BE2C (cell line): ENCODE measurements around the gene LHFPL4.
A peak's percentile ranks its signal among the peaks of the same experiment; 100 is the strongest.

Experiments
- DNase-seq: peaks from one replicate; pipeline ENCODE4 v3.0.0-alpha.2; 2020
- H3K27me3 ChIP-seq: fragments of 250-450 bp; sonication (Bioruptor Pico); 2 replicates; pipeline ENCODE4 v1.5.1; 2020; ENCODE audit warnings: mild to moderate bottlenecking
- H3K36me3 ChIP-seq: fragments of 250-450 bp; sonication (Bioruptor Pico); 2 replicates; pipeline ENCODE4 v1.5.1; 2020; ENCODE audit warnings: mild to moderate bottlenecking
- H3K4me1 ChIP-seq: fragments of 250-450 bp; sonication (Bioruptor Pico); 2 replicates; pipeline ENCODE4 v1.5.1; 2020
- H3K4me3 ChIP-seq: 2 replicates; pipeline ENCODE4 v1.5.1; 2011; ENCODE audit warnings: low read depth, low read length
- H3K9me3 ChIP-seq: fragments of 250-450 bp; sonication (Bioruptor Pico); 2 replicates; pipeline ENCODE4 v1.5.1; 2020
- CTCF ChIP-seq: IDR thresholded peaks from 2 replicates; pipeline ENCODE4 v1.5.1; 2012; ENCODE audit warnings: mild to moderate bottlenecking, low read depth, low read length

The LHFPL4 gene

GRCh38 chr3:9501226-9501625 lies 52.4 kb downstream of the LHFPL4 start:
- no peak for TF ChIP-seq CTCF
- H3K36me3 ChIP-seq, result no peaks in the 10 kb centered on the region

DNA sequence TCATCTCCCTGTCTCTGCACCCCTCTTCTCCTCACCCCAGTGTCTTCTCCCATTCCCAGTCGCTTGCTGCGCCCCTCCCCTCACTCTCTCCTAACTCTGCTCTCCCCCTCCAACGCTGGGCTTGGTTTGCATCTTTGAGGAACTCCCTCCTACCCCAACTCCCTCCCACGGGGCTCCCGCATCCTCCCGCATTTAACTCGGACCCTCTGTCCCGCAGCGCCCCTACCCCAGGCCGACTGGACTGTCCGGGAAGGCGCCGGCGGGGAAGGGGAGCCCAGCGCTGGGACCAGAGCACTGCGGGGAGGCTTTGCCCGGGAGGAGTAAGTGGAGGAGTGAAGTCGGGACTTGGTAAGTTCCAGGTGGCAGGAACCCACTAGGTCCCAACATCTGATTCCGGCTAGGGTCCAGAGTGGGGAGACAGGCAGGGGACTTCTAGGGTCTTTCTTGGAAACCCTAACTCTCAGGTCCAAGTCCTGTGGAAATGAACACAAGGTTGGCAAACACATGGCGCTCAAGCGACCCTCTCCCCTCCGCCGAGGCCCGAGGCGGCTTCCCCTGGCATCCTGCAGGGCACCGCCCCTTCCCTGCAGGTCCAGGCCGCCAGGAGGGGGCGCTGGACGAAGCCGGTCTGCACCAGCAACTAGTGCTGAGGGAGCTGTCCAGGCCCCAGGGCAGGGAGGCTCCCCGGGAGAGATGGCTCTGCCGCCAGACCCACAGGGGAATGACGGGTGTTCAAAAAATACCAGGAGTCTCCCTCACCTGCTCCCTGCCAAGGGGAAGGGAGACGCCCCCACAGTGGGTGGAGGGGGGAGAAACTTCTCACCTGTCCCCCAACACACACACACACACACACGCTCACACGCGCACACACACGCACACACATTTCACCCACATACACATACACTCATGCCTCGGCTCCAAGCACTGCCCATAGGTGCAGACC lies 53.2 kb downstream of the LHFPL4 start:
- no peak overlapping the region for H3K4me3 ChIP-seq
- peak; percentile 73 for DNase-seq
- peak; percentile 50 for TF ChIP-seq CTCF
- H3K27me3 ChIP-seq, result no peaks in the 10 kb centered on the region
- no peaks in the 10 kb centered on the region for H3K36me3 ChIP-seq
- H3K4me1 ChIP-seq, result no peaks in the 10 kb centered on the region
- no peaks in the 10 kb centered on the region for H3K9me3 ChIP-seq

More at GRCh38 chr3:9501226-9501625, 52.4 kb downstream of the LHFPL4 start:
- no peak overlapping the region for H3K4me3 ChIP-seq
- H3K9me3 ChIP-seq, result no peaks in the 10 kb centered on the region
- H3K27me3 ChIP-seq, result no peaks in the 10 kb centered on the region
- H3K4me1 ChIP-seq, result no peaks in the 10 kb centered on the region
- DNase-seq, result no peak

DNA sequence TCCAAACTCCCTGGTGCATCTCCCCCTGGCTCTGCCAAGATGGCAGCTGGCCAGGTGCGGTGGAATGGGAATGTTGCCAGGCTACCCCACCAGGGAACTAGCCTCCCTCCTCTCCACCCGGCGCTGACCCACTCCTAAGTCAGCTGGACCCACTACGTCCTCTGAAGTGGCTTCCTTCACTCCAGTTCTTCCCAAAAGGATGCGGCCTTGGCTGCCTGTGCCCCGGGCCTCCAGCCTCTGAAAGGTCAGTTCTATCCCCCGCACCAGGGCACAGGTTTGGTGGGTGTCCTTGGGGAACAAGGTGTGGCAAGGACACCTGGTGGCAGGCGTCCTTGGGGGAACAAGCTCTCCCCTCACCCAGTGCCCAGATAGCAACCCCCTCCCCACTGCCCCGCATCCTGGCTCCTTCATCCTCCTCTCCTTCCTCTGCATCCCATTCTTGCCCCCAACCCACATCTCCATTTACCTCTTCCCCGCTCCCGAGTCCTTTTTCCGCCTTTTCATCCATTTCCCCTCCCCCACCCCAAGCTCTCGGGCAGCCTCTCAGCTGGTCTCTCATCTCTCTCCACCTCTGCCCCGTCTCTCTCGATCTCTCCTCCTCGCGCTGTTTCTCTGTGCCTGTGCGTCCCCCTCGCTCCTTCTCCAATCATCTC lies 54.0 kb downstream of the LHFPL4 start:
- no peak for DNase-seq

DNA sequence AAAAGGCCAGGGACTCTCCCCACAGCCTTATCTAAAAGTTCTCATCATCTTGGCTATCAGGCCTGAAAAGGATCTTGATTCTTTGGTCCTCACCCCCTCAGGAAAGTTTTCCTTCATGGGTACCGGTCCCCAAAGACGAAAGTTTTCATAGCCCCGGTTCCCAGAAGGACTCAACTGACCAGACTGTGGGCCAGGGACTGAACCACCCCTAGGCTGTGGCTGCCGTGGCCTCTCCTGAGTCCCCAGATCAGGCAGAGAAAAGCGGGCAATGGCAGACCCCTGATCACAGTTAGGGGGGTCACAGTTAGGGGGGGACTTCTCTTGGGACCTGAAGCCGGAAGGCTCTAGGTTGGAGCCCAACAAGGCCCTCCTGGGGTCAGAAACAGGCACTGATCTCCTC lies 54.8 kb downstream of the LHFPL4 start:
- TF ChIP-seq CTCF, result no peak
- H3K4me3 ChIP-seq, result no peak overlapping the region
- no peaks in the 10 kb centered on the region for H3K4me1 ChIP-seq
- no peak for DNase-seq
- H3K27me3 ChIP-seq, result no peaks in the 10 kb centered on the region
- no peaks in the 10 kb centered on the region for H3K36me3 ChIP-seq
- no peaks in the 10 kb centered on the region for H3K9me3 ChIP-seq

More for the DNA sequence above, 54.0 kb downstream of the LHFPL4 start:
- no peaks in the 10 kb centered on the region for H3K27me3 ChIP-seq
- H3K4me3 ChIP-seq, result no peak overlapping the region
- no peaks in the 10 kb centered on the region for H3K9me3 ChIP-seq
- TF ChIP-seq CTCF, result no peak
- H3K36me3 ChIP-seq, result no peaks in the 10 kb centered on the region
- no peaks in the 10 kb centered on the region for H3K4me1 ChIP-seq

DNA sequence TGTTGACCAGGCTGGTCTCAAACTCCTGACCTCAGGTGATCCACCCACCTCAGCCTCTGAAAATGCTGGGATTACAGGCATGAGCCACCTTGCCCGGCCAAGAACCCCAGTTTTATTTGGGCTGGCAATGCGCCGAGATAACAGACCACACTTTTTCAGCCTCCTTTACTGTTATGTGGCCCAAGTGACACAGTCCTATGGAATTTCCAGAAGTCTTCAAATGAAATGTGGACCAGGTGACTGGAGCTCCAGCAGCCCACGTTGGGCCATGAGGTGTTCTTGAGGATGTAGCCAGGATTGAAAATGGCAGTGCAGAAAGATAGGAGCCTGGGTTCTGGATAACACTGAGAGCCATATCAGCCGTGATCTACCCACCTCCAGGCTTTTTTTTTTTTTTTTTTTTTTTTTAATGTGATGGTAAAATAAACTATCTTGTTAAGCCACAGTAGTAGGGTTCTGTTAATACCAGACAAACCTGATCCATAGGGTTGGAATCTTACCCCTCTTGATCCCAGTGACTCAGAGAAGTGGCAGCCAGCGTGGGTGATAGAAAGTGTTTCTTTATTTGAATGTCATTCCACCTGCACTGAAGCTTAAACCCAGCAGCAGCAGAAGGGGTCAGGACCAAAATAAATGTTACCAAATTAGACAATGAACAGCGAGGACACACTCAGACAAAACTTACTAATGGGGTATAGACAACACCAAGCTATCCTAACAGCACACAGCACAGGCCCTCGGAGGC lies 55.6 kb downstream of the LHFPL4 start:
- H3K27me3 ChIP-seq, result no peaks in the 10 kb centered on the region
- no peaks in the 10 kb centered on the region for H3K4me1 ChIP-seq
- H3K4me3 ChIP-seq, result no peak overlapping the region
- no peak for TF ChIP-seq CTCF
- DNase-seq, result no peak
- no peaks in the 10 kb centered on the region for H3K9me3 ChIP-seq
- no peaks in the 10 kb centered on the region for H3K36me3 ChIP-seq
